CD4-positive, alpha-beta T cell treated with Interleukin-12 subunit alpha and Interleukin-12 subunit beta, for 1 hour (primary cell): ENCODE results near the gene CRTC1.
"Not testable (repeated sequence)": the region's sequence is repeated elsewhere in the genome, so short reads cannot be mapped to it uniquely, and the experiment has no call there.

ENCODE experiments used
- DNase-seq: peaks from one replicate; pipeline ENCODE4 v3.0.0-alpha.2; 2020

The CRTC1 gene

DNA sequence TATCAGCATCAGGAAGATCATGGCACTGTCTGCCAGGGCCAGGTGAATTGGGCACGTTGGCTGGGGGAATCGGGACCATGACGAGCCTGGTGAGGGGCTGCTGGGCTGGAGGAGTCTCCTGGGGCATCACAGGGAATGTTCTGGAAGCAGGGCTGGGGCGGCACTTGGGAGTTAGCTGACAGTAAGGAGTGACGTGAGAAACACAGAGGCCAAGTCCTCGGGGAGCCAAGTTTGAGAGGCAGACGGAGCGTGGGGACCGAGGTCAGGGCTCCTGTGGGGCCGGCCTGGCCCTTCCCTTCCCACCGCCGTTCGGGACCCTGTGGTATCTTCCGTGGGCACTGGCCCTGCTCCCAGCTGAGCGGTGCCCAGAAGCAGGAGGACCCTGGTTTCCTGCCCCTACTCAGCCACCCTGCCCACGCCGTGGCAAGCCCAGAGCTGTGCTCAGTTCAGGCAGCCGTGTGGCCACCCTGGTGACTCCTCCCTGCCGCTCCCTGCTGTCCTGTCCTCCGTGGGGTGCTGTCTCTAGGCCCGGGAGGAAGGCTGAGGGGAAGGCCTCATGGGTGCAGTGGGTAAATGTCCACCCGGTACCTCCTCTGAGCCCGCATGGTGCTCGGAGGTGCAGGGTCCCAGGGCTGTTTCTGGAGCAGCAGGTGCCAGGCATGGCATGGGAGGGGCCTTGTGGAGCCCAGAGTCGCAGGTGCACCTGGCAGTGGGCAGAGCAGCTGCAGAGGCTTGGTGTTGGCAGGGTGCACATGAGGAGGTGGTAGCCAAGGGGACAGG lies 25.2 kb downstream of the CRTC1 start:
- no peak for DNase-seq

- DNase-seq = no peak
These were observed 26.1 kb downstream of the CRTC1 start for GRCh38 chr19:18709546-18709945.

- no peak for DNase-seq
These were observed 26.7 kb downstream of the CRTC1 start for GRCh38 chr19:18710186-18710585.

DNA sequence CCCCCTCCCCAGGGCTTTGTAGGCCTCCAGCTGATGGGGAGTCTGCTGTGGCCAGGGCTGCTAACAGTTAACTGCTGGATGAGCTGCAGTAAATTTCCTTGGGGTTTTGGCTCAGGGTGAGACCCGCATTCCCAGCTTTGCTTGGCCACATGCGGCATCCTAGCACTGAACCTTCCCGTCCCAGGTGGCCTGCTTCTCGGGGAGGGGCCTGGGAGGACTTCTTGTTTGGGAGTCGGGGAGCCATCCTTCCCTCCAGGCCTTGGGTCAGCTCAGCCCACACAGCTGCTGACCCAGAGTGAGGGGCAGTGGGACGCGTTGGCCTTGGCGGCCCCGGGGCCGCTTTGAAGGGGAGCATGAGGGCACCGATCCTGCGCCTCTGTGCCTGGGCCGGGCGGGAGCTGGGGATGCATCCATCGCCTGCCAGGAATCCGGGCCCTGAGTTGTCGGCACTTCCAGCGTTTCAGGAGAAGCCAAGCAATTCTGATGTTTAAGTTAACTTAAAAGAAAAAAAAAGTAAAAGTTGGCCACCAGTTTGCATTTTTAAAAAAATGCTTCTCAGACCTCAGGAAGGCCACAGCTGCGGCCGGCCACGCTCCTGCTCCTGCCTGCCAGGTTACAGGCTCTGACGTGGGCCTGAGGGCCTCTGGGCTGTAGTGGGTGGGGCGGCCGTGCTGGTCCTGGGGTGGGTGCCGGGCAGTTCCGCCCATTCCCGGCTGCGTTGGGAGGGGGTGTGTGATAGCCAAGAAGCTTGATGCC lies 27.7 kb downstream of the CRTC1 start:
- DNase-seq = no peak

- DNase-seq = no peak
These were observed 28.4 kb downstream of the CRTC1 start for GRCh38 chr19:18711893-18712292.

DNA sequence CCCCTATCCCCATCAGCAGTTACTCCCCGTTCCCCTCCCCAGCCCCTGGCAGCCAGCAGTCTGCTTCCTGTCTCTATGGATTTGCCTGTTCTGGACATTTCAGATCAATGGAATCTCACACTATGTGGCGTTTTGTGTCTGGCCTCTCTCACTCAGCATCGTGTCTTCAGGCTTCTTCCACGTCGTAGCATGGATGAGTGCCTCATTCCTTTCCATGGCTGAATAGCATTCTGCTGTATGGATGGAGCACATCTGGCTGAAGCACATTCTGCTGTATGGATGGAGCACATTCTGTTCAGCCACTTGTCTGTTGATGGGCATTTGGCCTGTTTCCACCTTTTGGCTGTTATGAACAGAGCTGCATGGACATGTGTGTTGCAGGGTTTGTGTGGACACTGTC lies 29.5 kb downstream of the CRTC1 start:
- no peak for DNase-seq

GRCh38 chr19:18713550-18714117 lies 30.2 kb downstream of the CRTC1 start:
- DNase-seq = no peak

GRCh38 chr19:18715416-18715815 lies 31.9 kb downstream of the CRTC1 start:
- DNase-seq = no peak

DNA sequence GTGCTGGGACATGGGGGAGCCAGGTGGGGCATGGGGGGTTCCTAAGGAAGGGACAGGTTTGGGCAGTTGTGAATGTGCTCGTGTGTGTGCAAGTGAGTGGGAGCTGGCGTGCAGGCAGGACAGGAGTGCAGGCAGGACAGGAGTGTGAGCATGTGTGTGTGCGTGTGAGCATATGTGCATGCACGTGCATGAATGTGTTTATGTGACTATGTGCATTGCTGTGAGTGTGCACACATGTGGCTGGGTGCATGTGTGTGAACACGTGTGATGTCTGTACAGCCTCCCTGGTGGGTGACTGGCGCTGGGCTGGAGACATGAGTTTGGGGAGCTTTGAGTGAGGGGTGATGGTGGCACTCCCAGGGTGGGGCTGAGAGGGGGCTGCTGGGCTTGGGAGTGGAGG lies 33.4 kb downstream of the CRTC1 start:
- DNase-seq = no peak

DNA sequence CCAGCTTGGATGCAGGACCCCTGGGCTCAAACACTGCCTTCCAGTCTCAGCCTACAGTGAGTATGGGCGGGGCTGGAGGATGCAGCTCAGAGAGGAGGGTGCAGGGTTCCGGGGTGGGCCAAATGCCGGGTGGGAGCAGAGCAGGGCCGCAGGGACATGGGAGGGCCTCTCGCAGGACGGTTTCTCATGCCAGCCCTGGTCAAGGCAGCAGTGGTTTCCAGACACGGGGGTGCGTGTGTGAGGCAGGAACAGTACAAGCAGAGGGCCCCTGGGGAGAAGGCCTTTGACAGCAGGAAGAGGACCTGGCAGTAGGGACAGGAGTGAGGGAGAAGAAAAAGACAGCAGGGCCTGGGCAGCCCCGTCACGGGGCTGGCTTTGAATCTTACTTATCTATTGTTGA lies 34.1 kb downstream of the CRTC1 start:
- DNase-seq = no peak

DNA sequence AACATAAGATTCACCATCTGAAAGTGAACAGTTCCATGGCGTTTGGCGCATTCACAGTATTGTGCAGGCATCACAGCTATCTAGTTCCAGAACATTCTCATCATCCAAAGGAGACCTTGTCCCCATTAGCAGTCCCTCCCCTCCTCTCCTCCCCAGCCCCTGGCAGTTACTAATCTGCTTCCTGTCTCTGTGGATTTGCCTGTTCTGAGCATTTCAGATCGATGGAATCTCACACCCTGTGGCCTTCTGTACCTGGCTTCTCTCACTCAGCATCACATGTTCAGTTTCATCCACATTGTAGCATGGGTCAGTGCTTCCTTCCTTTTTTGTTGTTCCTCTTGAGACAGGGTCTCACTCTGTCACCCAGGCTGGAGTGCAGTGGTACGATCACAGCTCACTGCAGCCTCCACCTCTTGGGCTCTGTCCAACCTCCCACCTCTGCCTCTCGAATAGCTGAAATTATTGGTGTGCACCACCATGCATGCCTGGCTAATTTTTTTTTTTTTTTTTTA lies 34.6 kb downstream of the CRTC1 start:
- DNase-seq = no peak

- DNase-seq = no peak
These were observed 35.5 kb downstream of the CRTC1 start for GRCh38 chr19:18718846-18719458.

- no peak for DNase-seq
These were observed 36.1 kb downstream of the CRTC1 start for GRCh38 chr19:18719541-18719940.

DNA sequence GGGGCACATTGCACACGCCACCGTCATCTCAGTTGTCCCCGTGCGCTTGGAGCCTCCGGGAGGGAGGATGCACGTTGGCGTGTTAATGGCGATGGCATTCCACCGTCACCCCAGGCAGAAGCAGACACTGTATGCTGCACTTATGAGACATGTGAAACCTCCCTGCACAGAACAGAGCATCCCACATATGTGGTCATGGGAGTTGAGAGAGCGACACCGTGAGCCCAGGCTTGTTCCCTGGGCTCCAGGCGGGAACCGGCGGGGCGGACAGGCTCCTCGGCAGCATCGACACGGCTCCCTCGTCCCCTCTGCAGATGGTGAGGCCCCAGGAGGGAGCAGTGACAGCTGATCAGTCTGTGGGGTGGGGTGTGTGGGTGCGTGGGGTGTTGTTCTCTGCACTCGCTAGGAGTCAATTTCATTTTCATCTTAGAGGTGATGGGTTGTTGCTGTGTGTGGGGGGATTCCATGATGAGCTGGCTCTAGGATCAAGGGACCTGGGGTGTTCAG lies 40.4 kb downstream of the CRTC1 start:
- no peak for DNase-seq

GRCh38 chr19:18725841-18726770 lies 42.6 kb downstream of the CRTC1 start:
- DNase-seq = no peak

DNA sequence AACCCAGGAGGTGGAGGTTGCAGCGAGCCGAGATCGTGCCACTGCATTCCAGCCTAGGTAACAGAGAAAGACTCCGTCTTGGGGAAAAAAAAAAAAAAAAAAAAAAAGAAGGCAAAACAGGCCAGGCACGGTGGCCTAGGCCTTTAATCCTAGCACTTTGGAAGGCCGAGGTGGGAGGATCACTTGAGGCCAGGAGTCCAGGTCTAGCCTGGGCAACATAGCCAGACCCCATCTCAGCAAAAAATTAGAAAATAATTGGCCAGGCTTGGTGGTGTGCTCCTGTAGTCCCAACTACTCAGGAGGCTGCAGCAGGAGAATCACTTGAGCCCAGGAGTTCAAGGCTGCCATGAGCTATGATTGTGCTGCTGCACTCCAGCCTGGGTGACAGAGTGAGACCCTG lies 43.4 kb downstream of the CRTC1 start:
- no peak for DNase-seq

- DNase-seq = not testable (repeated sequence)
These were observed 44.1 kb downstream of the CRTC1 start for GRCh38 chr19:18727602-18728001.

DNA sequence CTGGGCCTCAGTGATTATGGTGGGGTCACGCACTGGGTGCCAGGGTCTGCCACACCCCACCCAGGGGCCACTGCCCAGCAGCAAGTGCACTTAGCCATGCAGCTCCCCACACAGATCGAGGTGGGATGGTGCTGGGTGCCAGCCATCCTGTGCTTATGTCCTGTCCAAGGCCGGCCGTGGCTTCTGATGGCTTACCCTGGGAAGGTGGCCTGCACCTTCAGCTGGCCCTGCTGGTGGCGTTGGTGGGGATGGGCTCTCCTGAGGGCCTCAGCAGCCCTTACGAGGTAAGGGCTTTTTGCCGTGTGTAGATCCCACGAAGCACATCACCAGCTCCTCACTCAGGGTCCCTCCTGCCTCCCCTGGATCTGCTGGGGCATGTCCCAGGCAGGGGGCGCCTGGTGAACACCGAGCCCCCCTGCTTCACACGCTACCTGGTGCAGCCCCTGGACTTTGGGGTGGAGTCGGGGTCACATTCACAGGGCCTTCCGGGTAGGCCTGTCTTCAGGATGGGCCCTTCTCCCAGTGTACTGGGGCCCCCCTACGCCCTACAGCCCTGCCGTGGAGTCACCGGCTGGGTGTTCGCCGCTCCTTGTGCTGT lies 46.6 kb downstream of the CRTC1 start:
- no peak for DNase-seq

GRCh38 chr19:18730885-18731513 lies 47.5 kb downstream of the CRTC1 start:
- no peak for DNase-seq

- no peak for DNase-seq
These were observed 48.1 kb downstream of the CRTC1 start for GRCh38 chr19:18731562-18732008.

GRCh38 chr19:18733196-18733647 lies 49.7 kb downstream of the CRTC1 start:
- no peak for DNase-seq
